ENCODE data around the gene GOLGA6L26.
"Not testable (repeated sequence)": the region's sequence is repeated elsewhere in the genome, so short reads cannot be mapped to it uniquely, and the experiment has no call there.

- not testable (repeated sequence) for TF ChIP-seq CTCF (IDR thresholded peaks at IDR 0.05; ENCODE audit: low read length); EZH2 (optimal IDR thresholded peaks at IDR 0.05; ENCODE audit: low read depth, low read length)
These were observed 46.7 kb upstream of the GOLGA6L26 start for GRCh38 chr15:23380700-23381099.
